Astrocyte (in vitro differentiated cells and primary cell): ENCODE data around the gene CNTF. TPM values are rescaled to one million over a fixed set of nuclear protein-coding genes. Genes with fewer than 3 reads are reported as not detected.

Experiments used
- DNase-seq: peaks from one replicate; pipeline ENCODE4 v3.0.0-alpha.2; 2010; ENCODE audit warnings: low read depth
- FAIRE-seq: peaks from 2 replicates; lab custom pipeline; 2011; peaks lifted over from hg19 to GRCh38; lab: Jason Lieb, UNC
- H2AFZ ChIP-seq: 2 replicates; pipeline ENCODE4 v1.6.0; 2012; ENCODE audit warnings: low read depth, low read length, inconsistent platforms
- H3K27ac ChIP-seq: 2 replicates; pipeline ENCODE4 v1.5.1; 2011; ENCODE audit warnings: low read depth, low read length, inconsistent platforms
- H3K27me3 ChIP-seq: 2 replicates; pipeline ENCODE4 v1.6.0; 2011; ENCODE audit warnings: low read length, inconsistent platforms; ENCODE audit not compliant: insufficient read depth
- H3K36me3 ChIP-seq: 2 replicates; pipeline ENCODE4 v1.5.1; 2011; ENCODE audit warnings: low read length, inconsistent platforms; ENCODE audit not compliant: insufficient read depth
- H3K4me1 ChIP-seq: 2 replicates; pipeline ENCODE4 v1.5.1; 2011; ENCODE audit warnings: low read length, inconsistent platforms; ENCODE audit not compliant: insufficient read depth
- H3K4me2 ChIP-seq: 2 replicates; pipeline ENCODE4 v1.6.0; 2012; ENCODE audit warnings: low read length, inconsistent platforms
- H3K4me3 ChIP-seq: 2 replicates; pipeline ENCODE4 v1.5.1; 2011; ENCODE audit warnings: low read depth, mild to moderate bottlenecking, low read length, inconsistent platforms; ENCODE audit not compliant: insufficient read depth
- H3K79me2 ChIP-seq: 2 replicates; pipeline ENCODE4 v1.6.0; 2012; ENCODE audit warnings: mild to moderate bottlenecking, low read length, inconsistent platforms; ENCODE audit not compliant: insufficient read depth
- H3K9ac ChIP-seq: 2 replicates; pipeline ENCODE4 v1.6.0; 2012; ENCODE audit warnings: mild to moderate bottlenecking, low read length, inconsistent platforms
- H3K9me3 ChIP-seq: 2 replicates; pipeline ENCODE4 v1.5.1; 2012; ENCODE audit warnings: low read depth, mild to moderate bottlenecking, low read length, inconsistent platforms; ENCODE audit not compliant: insufficient read depth
- H4K20me1 ChIP-seq: 2 replicates; pipeline ENCODE4 v1.6.0; 2012; ENCODE audit warnings: low read length, inconsistent platforms; ENCODE audit not compliant: insufficient read depth
- H3K27ac Mint-ChIP-seq: one replicate; pipeline ENCODE4 v1.8.0; 2021; ENCODE audit warnings: mild to moderate bottlenecking, mixed read lengths; ENCODE audit not compliant: unreplicated experiment
- H3K27me3 Mint-ChIP-seq: one replicate; pipeline ENCODE4 v1.8.0; 2021; ENCODE audit warnings: low read depth, mixed read lengths; ENCODE audit not compliant: unreplicated experiment
- H3K36me3 Mint-ChIP-seq: one replicate; pipeline ENCODE4 v1.8.0; 2021; ENCODE audit warnings: low read depth, mixed read lengths; ENCODE audit not compliant: unreplicated experiment
- H3K4me1 Mint-ChIP-seq: one replicate; pipeline ENCODE4 v1.8.0; 2021; ENCODE audit warnings: low read depth, mixed read lengths; ENCODE audit not compliant: unreplicated experiment
- H3K4me3 Mint-ChIP-seq: one replicate; pipeline ENCODE4 v1.8.0; 2021; ENCODE audit warnings: mild to moderate bottlenecking, moderate library complexity, mixed read lengths; ENCODE audit not compliant: unreplicated experiment
- H3K9me3 Mint-ChIP-seq: one replicate; pipeline ENCODE4 v1.8.0; 2021; ENCODE audit warnings: mild to moderate bottlenecking, mixed read lengths; ENCODE audit not compliant: unreplicated experiment
- EZH2 ChIP-seq: IDR thresholded peaks from 2 replicates; pipeline ENCODE4 v1.6.1; 2012; ENCODE audit warnings: mild to moderate bottlenecking, low read length, inconsistent platforms; ENCODE audit not compliant: insufficient read depth
- total RNA-seq: library from RNA; stranded (reverse); gene quantifications from 2 replicates; pipeline ENCODE4 v1.2.1, GENCODE V29; 2021
- TF ChIP-seq, protein P1 (sequence below): IDR thresholded peaks from 2 replicates; pipeline ENCODE4 v1.5.1; 2011; ENCODE audit warnings: low read depth, mild to moderate bottlenecking, inconsistent platforms, low read length, moderate library complexity; ENCODE audit not compliant: insufficient read depth

The CNTF gene
- total RNA-seq, 1 donor from 2014 or later, result 1.4 TPM

DNA sequence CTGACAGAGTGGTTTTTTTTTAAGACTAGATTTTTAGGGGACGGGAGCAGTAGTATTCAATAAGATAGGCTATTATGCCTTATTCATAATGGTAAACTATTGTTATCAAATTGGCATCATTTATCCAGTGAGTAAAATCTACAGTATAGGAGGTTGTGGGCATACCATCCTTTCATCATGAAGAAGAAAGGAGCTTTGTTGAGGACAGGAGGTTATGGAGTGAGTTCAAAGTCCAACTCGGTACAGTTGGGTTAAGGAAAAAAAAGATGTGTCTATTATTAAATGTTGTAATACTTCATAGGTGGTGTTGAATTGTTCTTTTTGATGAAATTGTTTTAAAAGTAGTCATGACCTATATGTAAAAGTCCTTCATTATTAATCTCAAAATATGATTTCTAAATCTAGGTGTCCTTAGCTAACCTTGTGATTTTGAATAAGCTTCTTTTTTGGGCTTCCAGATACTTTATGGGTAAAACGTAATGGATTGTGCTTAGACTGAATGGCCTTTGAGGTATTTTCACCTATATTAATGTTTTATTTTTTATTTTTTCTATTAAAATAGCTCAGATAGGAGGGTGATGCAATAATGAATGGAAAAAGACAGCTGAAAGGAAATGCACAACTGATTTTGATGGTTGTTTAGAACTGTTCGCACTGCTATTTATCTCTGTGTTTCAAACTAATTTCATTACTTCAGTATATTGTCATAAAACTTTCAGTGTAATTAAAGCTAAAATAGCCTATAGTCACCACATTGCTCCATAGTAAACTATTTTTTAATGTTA is 15.3 kb upstream of the CNTF start:
- H4K20me1 ChIP-seq, result peaks cover 70% of the 10 kb centered on the region

DNA sequence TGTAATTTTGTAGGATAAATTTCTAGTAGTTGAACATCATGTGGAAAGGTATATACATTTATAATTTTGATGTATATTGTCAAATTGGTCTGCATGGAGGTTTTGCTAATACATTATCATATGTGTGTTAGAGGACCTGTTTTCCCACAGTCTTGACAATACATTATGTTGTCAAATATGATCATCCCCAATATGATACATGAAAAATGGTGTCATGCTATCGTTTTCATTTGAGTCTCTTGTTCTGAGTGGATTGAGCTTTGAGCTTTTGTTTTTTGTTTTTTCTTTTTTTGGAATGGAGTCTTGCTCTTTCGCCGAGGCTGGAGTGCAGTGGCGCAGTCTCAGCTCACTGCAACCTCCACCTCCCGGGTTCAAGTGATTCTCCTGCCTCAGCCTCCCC is 14.1 kb upstream of the CNTF start:
- Histone ChIP-seq H4K20me1 (peaks cover 60% of the 10 kb centered on the region), H3K9me3 (no peaks in the 10 kb centered on the region), H2AFZ (no peak overlapping the region), H3K4me1 (no peaks in the 10 kb centered on the region), H3K4me3 (no peak overlapping the region), H3K9ac (no peak overlapping the region), H3K36me3 (peaks cover 33% of the 10 kb centered on the region), H3K4me2 (no peak overlapping the region), H3K27ac (no peak overlapping the region), H3K27me3 (no peaks in the 10 kb centered on the region), H3K79me2 (peaks cover 61% of the 10 kb centered on the region)
- FAIRE-seq, result no peak
- Mint-ChIP-seq H3K4me1 (no peaks in the 10 kb centered on the region), H3K27me3 (no peaks in the 10 kb centered on the region), H3K4me3 (no peak overlapping the region), H3K36me3 (peaks cover 11% of the 10 kb centered on the region), H3K9me3 (no peaks in the 10 kb centered on the region), H3K27ac (no peak overlapping the region)
- DNase-seq, result no peak
- TF ChIP-seq EZH2, result no peak
- TF ChIP-seq, protein P1, sequence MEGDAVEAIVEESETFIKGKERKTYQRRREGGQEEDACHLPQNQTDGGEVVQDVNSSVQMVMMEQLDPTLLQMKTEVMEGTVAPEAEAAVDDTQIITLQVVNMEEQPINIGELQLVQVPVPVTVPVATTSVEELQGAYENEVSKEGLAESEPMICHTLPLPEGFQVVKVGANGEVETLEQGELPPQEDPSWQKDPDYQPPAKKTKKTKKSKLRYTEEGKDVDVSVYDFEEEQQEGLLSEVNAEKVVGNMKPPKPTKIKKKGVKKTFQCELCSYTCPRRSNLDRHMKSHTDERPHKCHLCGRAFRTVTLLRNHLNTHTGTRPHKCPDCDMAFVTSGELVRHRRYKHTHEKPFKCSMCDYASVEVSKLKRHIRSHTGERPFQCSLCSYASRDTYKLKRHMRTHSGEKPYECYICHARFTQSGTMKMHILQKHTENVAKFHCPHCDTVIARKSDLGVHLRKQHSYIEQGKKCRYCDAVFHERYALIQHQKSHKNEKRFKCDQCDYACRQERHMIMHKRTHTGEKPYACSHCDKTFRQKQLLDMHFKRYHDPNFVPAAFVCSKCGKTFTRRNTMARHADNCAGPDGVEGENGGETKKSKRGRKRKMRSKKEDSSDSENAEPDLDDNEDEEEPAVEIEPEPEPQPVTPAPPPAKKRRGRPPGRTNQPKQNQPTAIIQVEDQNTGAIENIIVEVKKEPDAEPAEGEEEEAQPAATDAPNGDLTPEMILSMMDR, result no peak

More for the DNA sequence above, 15.3 kb upstream of the CNTF start:
- Histone ChIP-seq H3K4me3 (no peak overlapping the region), H3K36me3 (peaks cover 24% of the 10 kb centered on the region), H3K4me1 (no peaks in the 10 kb centered on the region), H3K27ac (no peak overlapping the region), H3K27me3 (no peaks in the 10 kb centered on the region), H3K9me3 (no peaks in the 10 kb centered on the region), H3K79me2 (peaks cover 74% of the 10 kb centered on the region), H3K9ac (no peak overlapping the region), H3K4me2 (no peak overlapping the region), H2AFZ (no peak overlapping the region)
- no peak for TF ChIP-seq EZH2
- TF ChIP-seq, protein P1, result no peak
- DNase-seq, result no peak
- Mint-ChIP-seq H3K27me3 (no peaks in the 10 kb centered on the region), H3K4me1 (no peaks in the 10 kb centered on the region), H3K36me3 (peaks cover 13% of the 10 kb centered on the region), H3K4me3 (no peak overlapping the region), H3K9me3 (no peaks in the 10 kb centered on the region), H3K27ac (no peak overlapping the region)
- peak; percentile 41 for FAIRE-seq

DNA sequence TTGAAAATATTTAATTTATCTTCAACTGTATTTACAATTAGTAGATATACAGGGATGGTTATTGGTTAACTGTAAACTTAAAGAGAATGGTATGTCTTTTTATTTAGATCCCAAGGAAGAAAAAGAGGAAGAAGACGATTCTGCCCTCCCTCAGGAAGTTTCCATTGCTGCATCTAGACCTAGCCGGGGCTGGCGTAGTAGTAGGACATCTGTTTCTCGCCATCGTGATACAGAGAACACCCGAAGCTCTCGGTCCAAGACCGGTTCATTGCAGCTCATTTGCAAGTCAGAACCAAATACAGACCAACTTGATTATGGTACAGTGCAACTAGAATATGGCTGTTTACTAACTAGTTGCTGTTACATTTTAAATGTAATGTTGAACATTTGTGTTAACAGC is 12.7 kb upstream of the CNTF start:
- no peak overlapping the region for H3K9ac ChIP-seq
- H3K4me2 ChIP-seq, result no peak overlapping the region
- H3K27me3 ChIP-seq, result no peaks in the 10 kb centered on the region
- peaks cover 48% of the 10 kb centered on the region for H3K79me2 ChIP-seq
- no peaks in the 10 kb centered on the region for H3K9me3 Mint-ChIP-seq
- no peak overlapping the region for H3K4me3 Mint-ChIP-seq
- no peaks in the 10 kb centered on the region for H3K4me1 ChIP-seq
- H3K4me3 ChIP-seq, result no peak overlapping the region
- no peaks in the 10 kb centered on the region for H3K27me3 Mint-ChIP-seq
- no peak for FAIRE-seq
- no peak overlapping the region for H3K27ac Mint-ChIP-seq
- H3K4me1 Mint-ChIP-seq, result no peaks in the 10 kb centered on the region
- H3K36me3 Mint-ChIP-seq, result peaks cover 9% of the 10 kb centered on the region
- H2AFZ ChIP-seq, result no peak overlapping the region
- H3K36me3 ChIP-seq, result peaks cover 45% of the 10 kb centered on the region
- H3K27ac ChIP-seq, result no peak overlapping the region
- no peak for DNase-seq
- H4K20me1 ChIP-seq, result peaks cover 49% of the 10 kb centered on the region
- TF ChIP-seq EZH2, result no peak
- TF ChIP-seq, protein P1, result no peak
- no peaks in the 10 kb centered on the region for H3K9me3 ChIP-seq
